Measurements from ENCODE around the gene TAF4.

Gene TAF4

GRCh38 chr20:62030357-62030756 lies 35.3 kb downstream of the TAF4 start:
- H3K4me3 ChIP-seq (ENCODE audit: low read depth, low read length), result no peak overlapping the region
- no peak for TF ChIP-seq CTCF (IDR thresholded peaks at IDR 0.05; ENCODE audit: borderline replicate concordance, insufficient read depth, low read depth, low read length)

- TF ChIP-seq CTCF (IDR thresholded peaks at IDR 0.05; ENCODE audit: borderline replicate concordance, insufficient read depth, low read depth, low read length), result no peak
- H3K4me3 ChIP-seq (ENCODE audit: low read depth, low read length), result no peak overlapping the region
Observed at GRCh38 chr20:62029949-62030348, 35.7 kb downstream of the TAF4 start.

GRCh38 chr20:62029296-62029695 lies 36.4 kb downstream of the TAF4 start:
- H3K4me3 ChIP-seq (ENCODE audit: low read depth, low read length), result no peak overlapping the region
- no peak for TF ChIP-seq CTCF (IDR thresholded peaks at IDR 0.05; ENCODE audit: borderline replicate concordance, insufficient read depth, low read depth, low read length)

GRCh38 chr20:62028384-62028783 lies 37.3 kb downstream of the TAF4 start:
- no peak overlapping the region for H3K4me3 ChIP-seq (ENCODE audit: low read depth, low read length)
- no peak for TF ChIP-seq CTCF (IDR thresholded peaks at IDR 0.05; ENCODE audit: borderline replicate concordance, insufficient read depth, low read depth, low read length)

- TF ChIP-seq CTCF (IDR thresholded peaks at IDR 0.05; ENCODE audit: borderline replicate concordance, insufficient read depth, low read depth, low read length), result no peak
- no peak overlapping the region for H3K4me3 ChIP-seq (ENCODE audit: low read depth, low read length)
Observed at GRCh38 chr20:62027698-62028321, 37.9 kb downstream of the TAF4 start.

- TF ChIP-seq CTCF (IDR thresholded peaks at IDR 0.05; ENCODE audit: borderline replicate concordance, insufficient read depth, low read depth, low read length), result no peak
- no peak overlapping the region for H3K4me3 ChIP-seq (ENCODE audit: low read depth, low read length)
Observed at GRCh38 chr20:62027116-62027515, 38.6 kb downstream of the TAF4 start.

- TF ChIP-seq CTCF (IDR thresholded peaks at IDR 0.05; ENCODE audit: borderline replicate concordance, insufficient read depth, low read depth, low read length), result no peak
- no peak overlapping the region for H3K4me3 ChIP-seq (ENCODE audit: low read depth, low read length)
Observed at GRCh38 chr20:62026564-62026856, 39.2 kb downstream of the TAF4 start.
